ENCODE data around the gene STAT6.

The STAT6 gene

DNA sequence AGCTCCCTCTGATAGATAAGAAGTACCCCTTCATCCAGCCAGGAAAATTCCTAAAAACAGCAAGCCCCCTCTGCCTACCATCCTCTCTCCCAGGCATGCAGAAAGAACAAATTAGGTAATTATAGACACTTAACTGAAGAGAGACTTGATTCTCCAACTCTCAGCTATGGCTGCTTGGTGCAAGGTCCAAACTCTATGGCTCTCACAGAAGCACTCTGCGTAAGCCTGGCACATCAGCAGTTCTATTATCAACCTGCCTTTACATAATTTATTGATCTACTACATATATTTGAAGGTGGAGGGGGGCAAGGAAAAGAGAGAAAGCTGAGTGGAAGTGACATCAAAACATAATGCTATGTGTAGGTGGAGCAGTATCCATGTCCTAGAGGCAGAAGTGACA lies 60.2 kb downstream of the STAT6 start:
- in situ Hi-C loops (cut with MboI; ENCODE audit: low sequenced_read_pairs) = no loop called here

DNA sequence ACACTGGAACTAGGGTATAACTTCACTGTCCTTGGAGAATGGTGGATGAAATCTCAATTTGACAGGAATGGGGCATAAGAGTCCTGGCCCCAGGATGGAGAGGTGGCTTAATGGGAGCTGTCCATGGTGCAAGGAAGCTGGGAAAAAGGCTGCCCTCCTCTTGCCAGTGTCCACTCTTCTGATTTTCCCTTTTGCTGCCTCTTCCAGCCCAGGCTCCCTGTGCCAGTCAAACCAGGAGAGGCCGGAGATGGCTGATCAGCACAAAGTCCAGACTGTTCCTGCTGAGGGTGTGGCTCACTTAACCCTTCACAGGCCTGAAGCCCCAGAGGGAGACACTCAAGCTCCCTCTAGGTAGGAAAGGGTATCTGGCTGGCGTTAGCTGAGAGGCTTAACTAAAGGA lies 61.3 kb downstream of the STAT6 start, which contains the start of gene MYO1A:
TSS of gene MYO1A (minus strand) at position 240 of the 400 bp plus-strand sequence. CDS start 1,806 bp downstream, outside the sequence.
- in situ Hi-C loops (cut with MboI; ENCODE audit: low sequenced_read_pairs) = no loop called here

DNA sequence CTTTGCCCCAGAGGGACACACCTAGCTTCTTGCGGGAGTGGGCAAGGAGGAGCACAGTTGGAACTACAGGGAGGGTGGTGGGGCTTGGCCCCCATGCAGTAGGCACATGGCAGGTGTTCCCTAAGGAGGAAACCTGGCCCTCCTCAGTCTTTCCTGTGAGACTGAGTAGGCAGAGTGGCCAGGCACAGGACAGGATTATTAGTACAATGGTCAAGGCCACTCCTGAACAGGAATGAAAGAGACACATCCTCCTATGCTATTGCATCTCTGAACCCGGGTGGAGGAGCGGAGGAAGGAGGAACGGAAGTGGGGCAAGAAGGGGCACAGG lies 62.1 kb downstream of the STAT6 start:
- in situ Hi-C loops (cut with MboI; ENCODE audit: low sequenced_read_pairs) = no loop called here

DNA sequence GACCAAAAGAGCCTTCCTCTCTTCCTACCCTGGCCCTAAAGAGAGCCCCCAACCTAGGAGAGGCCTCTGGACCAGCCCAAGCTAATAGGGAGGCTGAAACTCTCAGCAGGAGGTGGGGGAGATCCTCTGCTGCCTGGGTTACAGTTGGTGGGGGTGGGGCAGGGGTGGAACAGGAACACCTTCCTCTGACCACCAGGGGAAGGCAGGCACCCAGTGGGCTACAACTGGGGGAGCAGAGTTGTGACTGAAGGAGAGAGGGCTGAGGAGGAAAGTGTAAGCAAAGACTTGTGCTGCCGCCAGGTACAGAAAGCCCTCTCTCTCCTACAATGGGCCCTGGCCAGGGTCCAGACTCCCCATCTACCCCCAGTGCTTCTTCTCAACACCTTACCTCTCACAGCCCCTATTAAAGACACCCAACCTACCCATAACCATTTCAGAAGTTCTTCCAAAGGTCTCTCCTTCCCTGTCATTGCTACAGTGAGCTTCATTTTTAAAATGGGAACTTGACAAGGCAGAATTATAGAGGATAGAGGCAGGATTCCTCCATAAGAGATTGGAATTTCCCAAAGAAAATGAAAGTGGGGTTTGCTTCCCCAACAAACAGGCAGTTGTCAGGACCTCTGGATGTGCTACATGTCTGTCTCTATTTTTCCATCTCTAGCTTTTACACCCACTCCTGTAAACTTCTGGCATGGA lies 62.6 kb downstream of the STAT6 start:
- in situ Hi-C loops (cut with MboI; ENCODE audit: low sequenced_read_pairs) = no loop called here

DNA sequence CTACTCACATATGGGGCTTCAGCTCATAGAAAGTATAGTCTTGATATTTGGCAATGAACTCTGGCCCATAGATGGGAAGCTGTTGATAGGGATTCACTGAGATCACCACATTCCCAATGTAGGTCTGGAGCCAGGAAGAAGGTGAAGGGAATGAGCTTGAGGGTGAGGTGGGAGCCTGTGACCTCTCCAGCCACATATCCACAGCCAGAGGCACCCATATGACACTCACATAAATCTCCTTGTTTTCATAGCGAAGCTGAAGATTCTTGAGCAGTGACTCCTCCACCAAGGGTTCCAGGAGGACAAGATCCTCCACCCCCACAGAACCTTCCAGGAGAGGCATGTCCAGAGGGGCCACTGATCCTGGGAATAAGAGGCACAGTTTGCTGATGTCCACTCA lies 63.2 kb downstream of the STAT6 start:
- in situ Hi-C loops (cut with MboI; ENCODE audit: low sequenced_read_pairs) = no loop called here

DNA sequence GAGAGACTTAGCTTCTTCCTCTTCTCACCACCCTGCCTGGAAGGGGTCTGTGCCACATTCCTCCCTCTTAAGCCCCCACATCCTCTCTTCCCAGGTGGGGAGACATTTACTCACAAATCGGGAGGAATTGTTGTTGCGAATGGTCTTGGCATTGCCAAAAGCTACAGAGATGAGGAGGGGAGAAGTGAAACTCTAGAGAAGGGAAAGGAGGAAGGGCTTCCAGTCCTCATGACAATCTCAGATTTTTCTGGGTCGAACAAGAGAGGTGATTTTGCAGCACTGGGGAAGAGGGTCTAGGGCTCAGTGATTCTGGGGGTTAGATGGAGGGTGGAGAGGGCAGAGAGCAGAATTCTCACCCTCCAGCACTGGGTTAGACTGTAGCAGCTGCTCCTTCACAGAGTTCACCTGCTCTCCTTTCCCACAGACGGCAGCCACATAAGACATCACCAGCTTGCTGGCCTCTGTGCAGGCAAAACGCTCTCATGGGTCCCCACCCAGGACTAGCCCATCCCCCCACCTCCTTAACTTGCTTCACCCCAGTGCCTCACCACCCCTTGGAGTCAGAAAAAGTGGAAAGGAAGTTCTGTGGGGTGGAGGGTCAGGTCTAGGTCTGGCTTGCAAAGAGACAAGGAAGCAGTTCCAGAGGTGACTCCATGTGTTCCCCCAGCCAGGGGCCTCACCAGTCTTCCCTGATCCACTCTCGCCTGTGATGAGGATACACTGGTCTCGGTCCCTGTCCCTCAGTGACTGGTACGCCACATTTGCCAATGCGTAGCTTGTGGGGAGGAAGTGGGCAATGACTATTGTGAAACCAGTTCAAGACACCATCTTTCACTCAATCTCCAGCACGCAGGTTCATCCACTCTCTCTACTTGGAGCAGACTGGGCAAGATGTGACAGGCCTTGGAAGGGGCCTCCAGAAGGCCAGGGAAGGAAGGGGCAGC lies 63.9 kb downstream of the STAT6 start:
- in situ Hi-C loops (cut with MboI; ENCODE audit: low sequenced_read_pairs) = no loop called here

DNA sequence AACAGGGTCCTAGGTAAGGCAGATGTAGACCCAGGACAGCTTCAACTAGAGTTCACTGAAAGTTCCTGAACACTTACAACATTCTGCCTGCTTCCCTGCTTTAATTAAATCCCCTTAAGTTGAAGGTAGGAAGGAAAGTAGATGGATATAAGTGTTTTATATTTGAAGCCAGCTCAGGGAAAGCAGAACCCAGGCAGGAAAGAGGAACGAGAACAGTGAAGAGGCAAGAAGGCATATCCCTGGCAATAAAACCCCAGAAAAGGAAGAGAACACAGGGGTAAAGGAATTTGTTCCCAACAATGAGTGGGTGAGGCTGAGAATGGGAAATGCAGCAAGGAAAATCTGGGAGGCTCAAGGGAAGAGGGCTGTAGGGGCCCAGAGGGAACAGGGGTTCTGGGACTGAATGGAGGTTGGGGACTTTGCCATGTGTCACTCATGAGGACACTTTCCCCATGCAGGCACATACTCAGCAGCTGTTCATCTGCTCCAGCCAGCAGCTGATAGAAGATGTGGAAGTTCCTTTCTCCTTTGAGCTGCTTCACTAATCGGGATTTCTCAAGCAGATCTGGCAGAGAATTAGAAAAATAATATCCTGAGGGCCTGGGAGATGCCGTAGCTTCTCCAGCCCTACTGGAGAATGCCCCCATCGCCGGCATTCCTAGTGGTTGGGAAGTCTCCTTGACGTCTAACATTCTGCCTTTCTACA lies 64.9 kb downstream of the STAT6 start:
- in situ Hi-C loops (cut with MboI; ENCODE audit: low sequenced_read_pairs) = no loop called here

Measured in hTERT RPE-1 (cell line).